H1 (cell line): ENCODE results near the gene DTNB. TPM values are rescaled to one million over a fixed set of nuclear protein-coding genes. Genes with fewer than 3 reads are reported as not detected.

ENCODE experiments used
- CTCF ChIA-PET: fragments of 300-600 bp; sonication (Branson Sonifier 250); formaldehyde crosslinking; loops from one replicate; lab custom pipeline; 2021; ENCODE audit not compliant: partially characterized antibody; lab: Charles Lee
- POLR2A ChIA-PET: fragments of 300-600 bp; sonication (Branson Sonifier 250); formaldehyde crosslinking; loops from one replicate; lab custom pipeline; 2021; ENCODE audit warnings: inconsistent platforms; ENCODE audit not compliant: partially characterized antibody; lab: Charles Lee
- DNase-seq, 2 experiments: peaks; one replicate each; pipeline versions ENCODE4 v3.0.0 to v3.0.0-alpha.2; 2010 to 2022; ENCODE audit warnings: low spot score in 2 of 2, low read depth in 1 of 2, mixed read lengths in 1 of 2
- FAIRE-seq: peaks from 2 replicates; lab custom pipeline; 2011; peaks lifted over from hg19 to GRCh38; lab: Jason Lieb, UNC
- H2AFZ ChIP-seq: 2 replicates; pipeline ENCODE4 v1.8.1; 2012; ENCODE audit warnings: low read length, inconsistent platforms
- H2AK5ac ChIP-seq: 2 replicates; pipeline ENCODE4 v1.6.1; 2013; ENCODE audit warnings: low read depth, low read length
- H2BK120ac ChIP-seq: replicated peaks from 2 replicates; pipeline ENCODE3; 2013; ENCODE audit warnings: low read depth, low read length, inconsistent platforms
- H2BK12ac ChIP-seq: 2 replicates; pipeline ENCODE4 v1.6.1; 2013; ENCODE audit warnings: low read depth, low read length
- H2BK15ac ChIP-seq: 2 replicates; pipeline ENCODE4 v1.6.1; 2013; ENCODE audit warnings: low read length
- H2BK20ac ChIP-seq: 2 replicates; pipeline ENCODE4 v1.6.1; 2013; ENCODE audit warnings: low read length
- H2BK5ac ChIP-seq: 2 replicates; pipeline ENCODE4 v1.6.1; 2013; ENCODE audit warnings: low read depth, low read length
- H3K14ac ChIP-seq: 2 replicates; pipeline ENCODE4 v1.6.1; 2013; ENCODE audit warnings: inconsistent platforms; ENCODE audit not compliant: insufficient read length
- H3K18ac ChIP-seq: 2 replicates; pipeline ENCODE4 v1.6.1; 2013; ENCODE audit warnings: low read length; ENCODE audit errors: extremely low read depth
- H3K23ac ChIP-seq: 2 replicates; pipeline ENCODE4 v1.6.1; 2013; ENCODE audit warnings: inconsistent platforms; ENCODE audit not compliant: insufficient read length
- H3K23me2 ChIP-seq: 2 replicates; pipeline ENCODE4 v1.6.1; 2013; ENCODE audit warnings: low read depth, low read length
- H3K27ac ChIP-seq: 2 replicates; pipeline ENCODE4 v1.6.1; 2011; ENCODE audit warnings: low read depth, low read length, inconsistent platforms
- H3K27me3 ChIP-seq, 4 experiments: replicated peaks in 1 of 4; 1 replicate in 1 of 4; 2 replicates in 3 of 4; pipeline versions ENCODE4 v1.6.1 to v1.8.1; 2011 to 2013; ENCODE audit warnings: low read length in 3 of 4, mild to moderate bottlenecking in 3 of 4, inconsistent platforms in 2 of 4, mixed read lengths in 2 of 4, moderate library complexity in 1 of 4; ENCODE audit not compliant: control insufficient read depth in 3 of 4, insufficient read depth in 3 of 4; ENCODE audit errors: extremely low read depth in 1 of 4
- H3K36me3 ChIP-seq, 4 experiments: 2 replicates each; pipeline versions ENCODE4 v1.6.1 to v1.8.1; 2011 to 2013; ENCODE audit warnings: mild to moderate bottlenecking in 4 of 4, low read length in 3 of 4, moderate library complexity in 2 of 4, control low read depth in 1 of 4, inconsistent platforms in 1 of 4; ENCODE audit not compliant: insufficient read depth in 4 of 4, control insufficient read depth in 2 of 4
- H3K4ac ChIP-seq: replicated peaks from 2 replicates; pipeline ENCODE3; 2013; ENCODE audit warnings: low read length, low read depth, mixed read lengths, inconsistent platforms; ENCODE audit not compliant: insufficient read length
- H3K4me1 ChIP-seq, 4 experiments: replicated peaks in 1 of 4; 1 replicate in 1 of 4; 2 replicates in 3 of 4; pipeline versions ENCODE4 v1.6.1 to v1.8.1; 2011 to 2013; ENCODE audit warnings: low read length in 3 of 4, inconsistent platforms in 2 of 4, mixed read lengths in 1 of 4; ENCODE audit not compliant: insufficient read depth in 4 of 4, control insufficient read depth in 3 of 4
- H3K4me2 ChIP-seq, 2 experiments: 2 replicates each; pipeline versions ENCODE4 v1.6.1 to v1.8.1; 2011 to 2013; ENCODE audit warnings: low read depth in 2 of 2, low read length in 2 of 2, control low read depth in 1 of 2, inconsistent platforms in 1 of 2, mild to moderate bottlenecking in 1 of 2; ENCODE audit not compliant: insufficient read depth in 1 of 2
- H3K4me3 ChIP-seq, 4 experiments: fragments of 200-600, 300-600 bp in 1 of 4; sonication (generic), shearing (Covaris generic), sonication (Bioruptor Twin) in 1 of 4; 2 replicates each; pipeline versions ENCODE4 v1.5.1 to v1.8.1; 2011 to 2016; ENCODE audit warnings: low read length in 4 of 4, low read depth in 3 of 4, control low read depth in 2 of 4, inconsistent platforms in 2 of 4, mild to moderate bottlenecking in 2 of 4, mixed read lengths in 1 of 4, moderate library complexity in 1 of 4; ENCODE audit not compliant: insufficient read depth in 2 of 4; ENCODE audit errors: extremely low read depth in 1 of 4
- H3K56ac ChIP-seq: replicated peaks from 2 replicates; pipeline ENCODE3; 2013; ENCODE audit warnings: low read depth, mild to moderate bottlenecking, mixed read lengths, low read length, inconsistent platforms; ENCODE audit not compliant: insufficient read length
- H3K79me1 ChIP-seq: 2 replicates; pipeline ENCODE4 v1.6.1; 2013; ENCODE audit warnings: low read depth, low read length, control low read depth
- H3K79me2 ChIP-seq, 2 experiments: 2 replicates each; pipeline versions ENCODE4 v1.6.1 to v1.8.1; 2012 to 2013; ENCODE audit warnings: low read length in 2 of 2, mild to moderate bottlenecking in 2 of 2, inconsistent platforms in 1 of 2; ENCODE audit not compliant: insufficient read depth in 2 of 2, control insufficient read depth in 1 of 2
- H3K9ac ChIP-seq, 4 experiments: replicated peaks in 1 of 4; 1 replicate in 1 of 4; 2 replicates in 3 of 4; pipeline versions ENCODE4 v1.6.1 to v1.8.1; 2011 to 2013; ENCODE audit warnings: low read depth in 3 of 4, low read length in 3 of 4, control low read depth in 2 of 4, mild to moderate bottlenecking in 2 of 4, moderate library complexity in 2 of 4, inconsistent platforms in 1 of 4; ENCODE audit errors: extremely low read depth in 1 of 4
- H3K9me3 ChIP-seq, 2 experiments: 2 replicates each; pipeline versions ENCODE4 v1.6.1 to v1.8.1; 2012 to 2013; ENCODE audit warnings: mild to moderate bottlenecking in 2 of 2, moderate library complexity in 2 of 2, control low read depth in 1 of 2, inconsistent platforms in 1 of 2, low read depth in 1 of 2, low read length in 1 of 2, mixed read lengths in 1 of 2; ENCODE audit not compliant: insufficient read depth in 2 of 2
- H4K20me1 ChIP-seq, 2 experiments: replicated peaks in 1 of 2; 2 replicates each; pipeline versions ENCODE3 to v1.8.1; 2011 to 2013; ENCODE audit warnings: inconsistent platforms in 2 of 2, low read length in 2 of 2, mild to moderate bottlenecking in 1 of 2; ENCODE audit not compliant: insufficient read depth in 2 of 2, control insufficient read depth in 1 of 2
- H4K5ac ChIP-seq: 2 replicates; pipeline ENCODE4 v1.6.1; 2013; ENCODE audit warnings: low read length, low read depth, mixed read lengths, inconsistent platforms; ENCODE audit not compliant: insufficient read length
- H4K8ac ChIP-seq: 2 replicates; pipeline ENCODE4 v1.8.0; 2013; ENCODE audit warnings: mild to moderate bottlenecking, moderate library complexity, low read length, inconsistent platforms; ENCODE audit not compliant: insufficient read depth; ENCODE audit errors: extremely low read depth
- H4K91ac ChIP-seq: replicated peaks from 2 replicates; pipeline ENCODE3; 2013; ENCODE audit warnings: low read length, mixed read lengths, inconsistent platforms; ENCODE audit not compliant: insufficient read length
- MAFK ChIP-seq: IDR thresholded peaks from 2 replicates; pipeline ENCODE4 v1.6.1; 2012; ENCODE audit warnings: low read depth, mild to moderate bottlenecking, improper control_type of control experiment, low read length
- RAD21 ChIP-seq, 2 experiments: IDR thresholded peaks in 1 of 2; conservative IDR thresholded peaks in 1 of 2; 2 replicates each; pipeline ENCODE4 v1.6.1; 2011; ENCODE audit warnings: low read depth in 2 of 2, low read length in 2 of 2, improper control_type of control experiment in 1 of 2, inconsistent platforms in 1 of 2, mild to moderate bottlenecking in 1 of 2, moderate library complexity in 1 of 2
- SP1 ChIP-seq: IDR thresholded peaks from 2 replicates; pipeline ENCODE4 v1.6.1; 2011; ENCODE audit warnings: low read depth, low read length
- SP4 ChIP-seq: IDR thresholded peaks from 2 replicates; pipeline ENCODE4 v1.6.1; 2012; ENCODE audit warnings: low read length, inconsistent platforms
- TAF1 ChIP-seq: IDR thresholded peaks from 2 replicates; pipeline ENCODE4 v1.6.1; 2011; ENCODE audit warnings: mild to moderate bottlenecking, low read depth, low read length
- TBP ChIP-seq: IDR thresholded peaks from 2 replicates; pipeline ENCODE4 v1.6.1; 2011; ENCODE audit warnings: low read depth, low read length, improper control_type of control experiment
- TEAD4 ChIP-seq: IDR thresholded peaks from 2 replicates; pipeline ENCODE4 v1.6.1; 2012; ENCODE audit warnings: low read depth, low read length, inconsistent platforms, mixed read lengths
- USF2 ChIP-seq: IDR thresholded peaks from 2 replicates; pipeline ENCODE4 v1.6.1; 2011; ENCODE audit warnings: low read length, improper control_type of control experiment
- WGBS, 2 experiments: shearing (Covaris generic) in 1 of 2; methylation state at CpG; one replicate each; pipeline versions ENCODE4 v1.1.6 to v1.1.7; 2013 to 2015; ENCODE audit warnings: low lambda C conversion rate in 2 of 2, mixed read lengths in 2 of 2, inconsistent platforms in 1 of 2, low coverage in 1 of 2, missing lambda C conversion rate in 1 of 2; ENCODE audit not compliant: insufficient replicate concordance in 2 of 2, insufficient coverage in 1 of 2, insufficient read length in 1 of 2; ENCODE audit errors: extremely low coverage in 1 of 2, missing lambda C conversion rate in 1 of 2; 5-methylcytosine and 5-hydroxymethylcytosine counted together
- polyA plus RNA-seq, 7 experiments: library from polyadenylated mRNA; depleted of rRNA in 3 of 7; stranded (reverse) in 5 of 7; unstranded in 2 of 7; fragments of >200 nt in 5 of 7; fragments of 200-250 nt in 2 of 7; gene quantifications; 1 replicate in 5 of 7; 2 replicates in 1 of 7; 4 replicates in 1 of 7; pipeline versions ENCODE4 v1.2.1 to v1.2.3, GENCODE V29; 2011 to 2013; ENCODE audit warnings: missing spikeins in 2 of 7, mixed read lengths in 2 of 7
- total RNA-seq: library from RNA; stranded (reverse); fragmentation: NEBNext Ultra II Directional; extraction: Animal tissue kit (Norgen Biotek cat#: 25700); gene quantifications from 2 replicates; pipeline ENCODE4 v1.2.1, GENCODE V29; 2021
- TF ChIP-seq, protein P1 (sequence below), 3 experiments: IDR thresholded peaks; 1 replicate in 2 of 3; 2 replicates in 1 of 3; pipeline versions ENCODE4 v1.5.1 to v1.6.1; 2011; ENCODE audit warnings: low read length in 3 of 3, mild to moderate bottlenecking in 3 of 3, inconsistent platforms in 2 of 3, low read depth in 1 of 3, moderate library complexity in 1 of 3; ENCODE audit not compliant: insufficient read depth in 1 of 3; ENCODE audit errors: control extremely low read depth in 1 of 3

DTNB gene
- total and polyA plus RNA-seq, 2 of the 8 experiments (the other 6 are each of a cell fraction or from before 2014, with no cell fraction given) = 39.6 to 49.5 TPM

DNA sequence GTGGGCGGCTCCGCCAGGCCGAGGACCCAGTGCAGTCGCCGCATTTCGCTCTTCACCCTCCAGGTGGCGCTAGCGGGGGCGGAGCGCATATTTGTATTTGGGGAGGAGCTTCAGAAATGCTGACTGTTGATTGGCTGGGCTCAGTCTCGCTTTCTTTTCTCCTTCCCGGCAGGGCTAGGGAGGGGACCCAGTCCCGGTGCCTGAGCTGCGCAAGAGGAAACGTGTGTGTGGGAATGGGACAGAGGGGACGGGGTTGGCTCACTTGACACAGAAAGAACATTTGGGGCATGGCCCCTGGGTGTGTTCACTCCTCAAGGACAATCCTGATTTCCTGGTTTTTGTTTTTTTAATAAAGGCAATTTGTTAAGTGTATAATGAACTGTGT, 311.3 kb downstream of the DTNB start:
- no peaks in the 10 kb centered on the region for H3K36me3 ChIP-seq
- no peak overlapping the region for H2BK5ac ChIP-seq
- FAIRE-seq (peak; percentile 95), DNase-seq (peak; percentile 88 to 100)
- H3K9me3 ChIP-seq = no peaks in the 10 kb centered on the region
- H3K18ac ChIP-seq = no peak overlapping the region
- H3K23me2 ChIP-seq = no peaks in the 10 kb centered on the region
- peak overlapping the region; percentile 5 to 58; a peak in 2 of 4 replicates for H3K4me2 ChIP-seq
- H2AFZ ChIP-seq = no peak overlapping the region
- no peak overlapping the region for H3K23ac ChIP-seq
- ChIA-PET CTCF (interaction anchor here (0.6 to 8.1 kb wide), 42 partner anchors 8 to 759 kb away, joined by 3 to 108 read pairs (median 4); partner anchors contain the start of gene DNMT3A), POLR2A (interaction anchor here (1.0 to 2.4 kb wide), 6 partner anchors 10 to 61 kb away, joined by 3 to 10 read pairs (median 7); no protein-coding TSS in a partner anchor)
- no peak overlapping the region for H2BK120ac ChIP-seq
- no peaks in the 10 kb centered on the region for H3K79me2 ChIP-seq
- H3K14ac ChIP-seq = no peak overlapping the region
- H4K5ac ChIP-seq = no peak overlapping the region
- H2BK15ac ChIP-seq = no peak overlapping the region
- no peak overlapping the region for H3K4ac ChIP-seq
- 3% methylated on average over 16 of the region's 16 CpGs; no CpG with 5 or more reads in 1 of the 2 experiments for WGBS, 2 experiments
- no peak overlapping the region for H3K9ac ChIP-seq
- H3K79me1 ChIP-seq = no peaks in the 10 kb centered on the region
- H2BK20ac ChIP-seq = no peak overlapping the region
- no peak overlapping the region for H2AK5ac ChIP-seq
- H3K4me3 ChIP-seq = peak overlapping the region in 1 of 4 experiments; percentile 44; a peak in 3 of 8 replicates
- no peak overlapping the region for H4K8ac ChIP-seq
- H3K27me3 ChIP-seq = peaks cover 0 to 31% (median 22%) of the 10 kb centered on the region in 4 experiments; a peak in 6 of 7 replicates
- H3K27ac ChIP-seq = no peak overlapping the region
- H4K20me1 ChIP-seq = peaks cover 0 to 1% of the 10 kb centered on the region in 2 experiments
- no peak overlapping the region for H2BK12ac ChIP-seq
- H3K4me1 ChIP-seq = peaks cover 0 to 9% (median 5%) of the 10 kb centered on the region in 4 experiments; a peak in 6 of 7 replicates
- H4K91ac ChIP-seq = no peak overlapping the region
- no peak overlapping the region for H3K56ac ChIP-seq
- TF ChIP-seq TEAD4 (peak; percentile 78; the same call in 1 of the 2 replicates), SP4 (peak; percentile 94), RAD21 (IDR thresholded peaks at IDR 0.05 in 1 of 2, conservative IDR thresholded peaks at IDR 0.05 in 1 of 2; ENCODE audit: low read depth in 2 of 2, low read length in 2 of 2) (peak; percentile 43 to 54), SP1 (peak; percentile 88), TAF1 (0 out of 2 replicates have a peak, but pooled peaks have one; percentile 27), USF2 (no peak), MAFK (peak; percentile 51; the same call in 1 of the 2 replicates), TBP (peak; percentile 84)
- TF ChIP-seq, protein P1, sequence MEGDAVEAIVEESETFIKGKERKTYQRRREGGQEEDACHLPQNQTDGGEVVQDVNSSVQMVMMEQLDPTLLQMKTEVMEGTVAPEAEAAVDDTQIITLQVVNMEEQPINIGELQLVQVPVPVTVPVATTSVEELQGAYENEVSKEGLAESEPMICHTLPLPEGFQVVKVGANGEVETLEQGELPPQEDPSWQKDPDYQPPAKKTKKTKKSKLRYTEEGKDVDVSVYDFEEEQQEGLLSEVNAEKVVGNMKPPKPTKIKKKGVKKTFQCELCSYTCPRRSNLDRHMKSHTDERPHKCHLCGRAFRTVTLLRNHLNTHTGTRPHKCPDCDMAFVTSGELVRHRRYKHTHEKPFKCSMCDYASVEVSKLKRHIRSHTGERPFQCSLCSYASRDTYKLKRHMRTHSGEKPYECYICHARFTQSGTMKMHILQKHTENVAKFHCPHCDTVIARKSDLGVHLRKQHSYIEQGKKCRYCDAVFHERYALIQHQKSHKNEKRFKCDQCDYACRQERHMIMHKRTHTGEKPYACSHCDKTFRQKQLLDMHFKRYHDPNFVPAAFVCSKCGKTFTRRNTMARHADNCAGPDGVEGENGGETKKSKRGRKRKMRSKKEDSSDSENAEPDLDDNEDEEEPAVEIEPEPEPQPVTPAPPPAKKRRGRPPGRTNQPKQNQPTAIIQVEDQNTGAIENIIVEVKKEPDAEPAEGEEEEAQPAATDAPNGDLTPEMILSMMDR (IDR thresholded peaks at IDR 0.05; ENCODE audit: control extremely low read depth in 1 of 3, insufficient read depth in 1 of 3, low read depth in 1 of 3, low read length in 3 of 3) = peak; percentile 85 to 96 (median 90)
